Measurements from ENCODE around the gene PIGQ. TPM values are rescaled to one million over a fixed set of nuclear protein-coding genes. Genes with fewer than 3 reads are reported as not detected.

Gene PIGQ
- total RNA-seq, 4 donors from 2014 or later = 36.1 to 46.4 (median 40.7) TPM

DNA sequence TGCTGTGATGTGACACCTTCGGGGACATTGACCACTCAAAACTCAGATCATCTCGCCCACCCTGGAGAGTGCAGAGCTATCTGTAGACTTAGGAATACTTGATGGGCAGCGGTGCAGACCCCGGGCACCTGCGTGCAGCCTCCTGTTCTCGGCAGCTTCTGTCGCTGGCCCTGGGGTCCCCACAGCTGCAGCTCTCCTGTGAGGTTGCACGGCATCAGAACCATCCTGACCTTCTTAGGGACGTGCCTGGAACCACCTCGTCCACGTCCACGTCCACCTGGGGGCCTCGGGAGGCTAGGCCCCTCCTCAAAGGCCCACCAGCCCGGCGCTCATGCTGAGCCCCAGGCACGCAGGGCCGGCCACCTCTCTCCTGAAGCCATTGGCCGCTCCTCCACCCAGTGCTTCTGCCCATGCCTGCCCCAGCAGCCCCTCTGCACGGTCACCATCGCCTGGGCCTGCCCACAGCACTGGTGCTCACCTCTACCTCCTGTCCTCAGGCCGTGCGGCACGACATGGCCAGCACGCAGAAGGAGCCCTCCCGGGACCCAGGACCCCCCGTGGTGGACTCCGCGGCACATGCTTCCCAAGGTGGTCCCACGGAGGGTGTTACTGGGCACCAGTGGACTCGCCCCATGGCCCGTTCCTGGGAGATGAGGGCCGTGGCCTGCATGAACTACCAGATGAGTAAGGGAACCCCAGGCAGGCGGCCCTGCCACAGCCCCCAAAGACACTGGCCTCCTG is 58.7 kb downstream of the PIGQ start:
- Histone ChIP-seq H3K36me3 (peaks cover 7 to 55% (median 46%) of the 10 kb centered on the region in 4 donors), H3K9me3 (no peaks in the 10 kb centered on the region), H3K27me3 (peaks cover 0 to 21% (median 0%) of the 10 kb centered on the region in 4 donors), H3K27ac (replicated peaks in 1 of 4) (no peak overlapping the region), H3K4me1 (peaks cover 11 to 33% (median 25%) of the 10 kb centered on the region in 4 donors), H3K4me3 (no peak overlapping the region)
- 98% methylated on average over 27 of the region's 33 CpGs for WGBS
- TF ChIP-seq EP300 (IDR thresholded peaks at IDR 0.05) = no peak
- TF ChIP-seq POLR2A (IDR thresholded peaks at IDR 0.05; ENCODE audit: low read depth) = no peak
- no peak for TF ChIP-seq POLR2AphosphoS5 (IDR thresholded peaks at IDR 0.05)
- no peak for TF ChIP-seq CTCF (IDR thresholded peaks at IDR 0.05)
- intact Hi-C loops (cut with DNase I) = no loop called here
- no peak for DNase-seq (ENCODE audit: extremely low spot score)

GRCh38 chr16:629185-629832 is 59.5 kb downstream of the PIGQ start:
- WGBS = 75% methylated on average over 9 of the region's 29 CpGs
- H3K36me3 ChIP-seq = peaks cover 10 to 64% (median 54%) of the 10 kb centered on the region in 4 donors
- H3K9me3 ChIP-seq = no peaks in the 10 kb centered on the region
- H3K27ac ChIP-seq (replicated peaks in 1 of 4) = no peak overlapping the region
- peaks cover 11 to 34% (median 26%) of the 10 kb centered on the region in 4 donors for H3K4me1 ChIP-seq
- H3K27me3 ChIP-seq = peaks cover 0 to 21% (median 0%) of the 10 kb centered on the region in 4 donors
- intact Hi-C loops (cut with DNase I) = no loop called here
- DNase-seq (ENCODE audit: extremely low spot score) = no peak
- TF ChIP-seq CTCF (IDR thresholded peaks at IDR 0.05) (no peak), POLR2AphosphoS5 (IDR thresholded peaks at IDR 0.05) (no peak), POLR2A (IDR thresholded peaks at IDR 0.05; ENCODE audit: low read depth) (no peak), EP300 (IDR thresholded peaks at IDR 0.05) (no peak)
- H3K4me3 ChIP-seq = no peak overlapping the region

- Histone ChIP-seq H3K27me3 (peaks cover 0 to 21% (median 0%) of the 10 kb centered on the region in 4 donors), H3K27ac (replicated peaks in 1 of 4) (no peak overlapping the region), H3K36me3 (peaks cover 10 to 67% (median 57%) of the 10 kb centered on the region in 4 donors), H3K4me3 (no peak overlapping the region), H3K4me1 (peaks cover 14 to 39% (median 30%) of the 10 kb centered on the region in 4 donors), H3K9me3 (no peaks in the 10 kb centered on the region)
- no peak for DNase-seq (ENCODE audit: extremely low spot score)
- intact Hi-C loops (cut with DNase I) = no loop called here
- TF ChIP-seq POLR2A (IDR thresholded peaks at IDR 0.05; ENCODE audit: low read depth) (no peak), POLR2AphosphoS5 (IDR thresholded peaks at IDR 0.05) (no peak), EP300 (IDR thresholded peaks at IDR 0.05) (no peak), CTCF (IDR thresholded peaks at IDR 0.05) (no peak)
- 63% methylated on average over 1 of the region's 11 CpGs for WGBS
Observed at GRCh38 chr16:629833-630248, 60.1 kb downstream of the PIGQ start.

- intact Hi-C loops (cut with DNase I) = no loop called here
- H3K27ac ChIP-seq (replicated peaks in 1 of 4) = no peak overlapping the region
- no peak overlapping the region for H3K4me3 ChIP-seq
- TF ChIP-seq CTCF (IDR thresholded peaks at IDR 0.05) (no peak), EP300 (IDR thresholded peaks at IDR 0.05) (no peak), POLR2A (IDR thresholded peaks at IDR 0.05; ENCODE audit: low read depth) (no peak), POLR2AphosphoS5 (IDR thresholded peaks at IDR 0.05) (no peak)
- no peaks in the 10 kb centered on the region for H3K9me3 ChIP-seq
- DNase-seq (ENCODE audit: extremely low spot score) = no peak
- peaks cover 0 to 21% (median 0%) of the 10 kb centered on the region in 4 donors for H3K27me3 ChIP-seq
- 52% methylated on average over 12 of the region's 29 CpGs for WGBS
- peaks cover 10 to 64% (median 54%) of the 10 kb centered on the region in 4 donors for H3K36me3 ChIP-seq
- H3K4me1 ChIP-seq = peaks cover 19 to 44% (median 35%) of the 10 kb centered on the region in 4 donors
Observed at GRCh38 chr16:630249-630814, 60.6 kb downstream of the PIGQ start.
